Mesothelial cell of epicardium (in vitro differentiated cells): ENCODE results near the gene CEBPE. TPM values are rescaled to one million over a fixed set of nuclear protein-coding genes. Genes with fewer than 3 reads are reported as not detected.
A peak's percentile ranks its signal among the peaks of the same experiment; 100 is the strongest.

Experiments used
- DNase-seq, 2 experiments: peaks; one replicate each; pipeline ENCODE4 v3.0.0; 2021; ENCODE audit warnings: low spot score in 2 of 2; ENCODE audit not compliant: unreplicated experiment in 2 of 2
- H3K27ac Mint-ChIP-seq: 2 replicates; pipeline ENCODE4 v1.8.0; 2021; ENCODE audit warnings: mixed read lengths
- H3K27me3 Mint-ChIP-seq: 2 replicates; pipeline ENCODE4 v1.8.0; 2021; ENCODE audit warnings: low read depth, mixed read lengths
- H3K36me3 Mint-ChIP-seq: 2 replicates; pipeline ENCODE4 v1.8.0; 2021; ENCODE audit warnings: mixed read lengths
- H3K4me1 Mint-ChIP-seq: 2 replicates; pipeline ENCODE4 v1.8.0; 2021; ENCODE audit warnings: mixed read lengths
- H3K4me3 Mint-ChIP-seq: 2 replicates; pipeline ENCODE4 v1.8.0; 2021; ENCODE audit warnings: mild to moderate bottlenecking, moderate library complexity, mixed read lengths
- H3K9me3 Mint-ChIP-seq: 2 replicates; pipeline ENCODE4 v1.8.0; 2021; ENCODE audit warnings: mixed read lengths
- CTCF ChIP-seq: fragments of 200-600 bp; sonication (generic); IDR thresholded peaks from one replicate; pipeline ENCODE4 v1.5.0; 2021; ENCODE audit warnings: antibody characterized with exemption; ENCODE audit not compliant: unreplicated experiment
- total RNA-seq: library from RNA; stranded (reverse); gene quantifications from 3 replicates; pipeline ENCODE4 v1.2.1, GENCODE V29; 2021

Gene CEBPE
- not detected in 3 replicates for total RNA-seq

- H3K27ac Mint-ChIP-seq: no peak within 1 kb of the TSS
- TF ChIP-seq CTCF: no peak
- H3K4me1 Mint-ChIP-seq: peaks cover 11% of the 10 kb centered on the region
- H3K36me3 Mint-ChIP-seq: no peaks in the 10 kb centered on the region
- peaks cover 4% of the 10 kb centered on the region for H3K27me3 Mint-ChIP-seq
- no peaks in the 10 kb centered on the region for H3K9me3 Mint-ChIP-seq
- no peak within 1 kb of the TSS for H3K4me3 Mint-ChIP-seq
- no peak for DNase-seq
These were observed at the start of gene CEBPE for GRCh38 chr14:23118506-23119362. TSS of gene CEBPE (minus strand) at chr14:23119255. CDS start at chr14:23119091, 164 bp downstream.

- H3K36me3 Mint-ChIP-seq: peaks cover 20% of the 10 kb centered on the region
- no peak for TF ChIP-seq CTCF
These were observed 49.2 kb upstream of the CEBPE start for GRCh38 chr14:23168246-23168645.

GRCh38 chr14:23167116-23167847 is 48.2 kb upstream of the CEBPE start:
- Mint-ChIP-seq H3K4me1 (peaks cover 57% of the 10 kb centered on the region), H3K4me3 (no peak overlapping the region), H3K9me3 (no peaks in the 10 kb centered on the region), H3K36me3 (peaks cover 20% of the 10 kb centered on the region), H3K27me3 (no peaks in the 10 kb centered on the region), H3K27ac (peak overlapping the region; percentile 71)
- DNase-seq: no peak
- TF ChIP-seq CTCF: no peak

More at GRCh38 chr14:23168246-23168645, 49.2 kb upstream of the CEBPE start:
- H3K27me3 Mint-ChIP-seq: no peaks in the 10 kb centered on the region
- no peaks in the 10 kb centered on the region for H3K9me3 Mint-ChIP-seq
- no peak overlapping the region for H3K4me3 Mint-ChIP-seq
- peak overlapping the region; percentile 71 for H3K27ac Mint-ChIP-seq
- H3K4me1 Mint-ChIP-seq: peaks cover 55% of the 10 kb centered on the region
- no peak for DNase-seq

- no peak for DNase-seq
- TF ChIP-seq CTCF: no peak
- no peaks in the 10 kb centered on the region for H3K9me3 Mint-ChIP-seq
- H3K36me3 Mint-ChIP-seq: peaks cover 20% of the 10 kb centered on the region
- no peaks in the 10 kb centered on the region for H3K27me3 Mint-ChIP-seq
- H3K4me1 Mint-ChIP-seq: peaks cover 56% of the 10 kb centered on the region
- no peak overlapping the region for H3K4me3 Mint-ChIP-seq
- no peak overlapping the region for H3K27ac Mint-ChIP-seq
These were observed 45.9 kb upstream of the CEBPE start for GRCh38 chr14:23164949-23165348.

GRCh38 chr14:23164250-23164649 is 45.2 kb upstream of the CEBPE start:
- H3K27ac Mint-ChIP-seq: no peak overlapping the region
- TF ChIP-seq CTCF: no peak
- peaks cover 61% of the 10 kb centered on the region for H3K4me1 Mint-ChIP-seq
- H3K4me3 Mint-ChIP-seq: no peak overlapping the region
- no peak for DNase-seq
- H3K9me3 Mint-ChIP-seq: no peaks in the 10 kb centered on the region
- peaks cover 20% of the 10 kb centered on the region for H3K36me3 Mint-ChIP-seq
- no peaks in the 10 kb centered on the region for H3K27me3 Mint-ChIP-seq
